HCT116 (cell line): ENCODE measurements around the gene ASIC3. TPM values are rescaled to one million over a fixed set of nuclear protein-coding genes. Genes with fewer than 3 reads are reported as not detected.

Experiments
- ATAC-seq: fragments of 200-7000 bp; cut with Tn5 transposase; 2 replicates; pipeline ENCODE4 v1.9.1; 2020; ENCODE audit warnings: mild to moderate bottlenecking, moderate library complexity
- BruUV-seq: library from RNA; stranded (reverse); fragments of 400-500 nt; replicated peaks from 2 replicates; lab custom pipeline; 2021; lab: Mats Ljungman, UMichigan
- CTCF ChIA-PET: fragments of 300-600 bp; sonication (Branson Sonifier 250); formaldehyde crosslinking; loops from one replicate; lab custom pipeline; 2021; ENCODE audit warnings: antibody characterized with exemption; lab: Charles Lee
- POLR2A ChIA-PET: fragments of 300-600, 350-600 bp; sonication (Branson Sonifier 250); formaldehyde crosslinking; loops from one replicate; lab custom pipeline; 2021; ENCODE audit warnings: antibody characterized with exemption; lab: Charles Lee
- RAD21 ChIA-PET, 2 experiments: fragments of 300-600 bp; sonication (Branson Sonifier 250); formaldehyde crosslinking; loops; one replicate each; lab custom pipeline; 2023; ENCODE audit warnings: low total read pairs in 2 of 2; ENCODE audit not compliant: uncharacterized antibody in 2 of 2, unreplicated experiment in 2 of 2, low non-redundant PET in 1 of 2; lab: Charles Lee
- DNase-seq: peaks from one replicate; pipeline ENCODE4 v3.0.0-alpha.2; 2010; ENCODE audit warnings: low read depth, low spot score
- H2AFZ ChIP-seq: fragments of 200-600 bp; shearing (Covaris generic), sonication (generic); 2 replicates; pipeline ENCODE4 v1.6.1; 2017; ENCODE audit warnings: low read depth, mixed run types, mixed read lengths, antibody characterized with exemption, low read length; ENCODE audit not compliant: poor library complexity, severe bottlenecking
- H3K27ac ChIP-seq: 2 replicates; pipeline ENCODE4 v1.5.1; 2012; ENCODE audit warnings: low read depth, low read length
- H3K27me3 ChIP-seq: fragments of 200-600 bp; sonication (generic); 2 replicates; pipeline ENCODE4 v1.6.1; 2016; ENCODE audit warnings: mixed run types, low read length, mixed read lengths; ENCODE audit not compliant: insufficient read depth
- H3K36me3 ChIP-seq, 2 experiments: fragments of 200-500 bp in 1 of 2; fragments of 200-600 bp in 1 of 2; sonication (Bioruptor generic) in 1 of 2; sonication (generic) in 1 of 2; 2 replicates each; pipeline versions ENCODE4 v1.5.1 to v1.6.1; 2014 to 2016; ENCODE audit warnings: low read length in 2 of 2, inconsistent platforms in 1 of 2, mixed read lengths in 1 of 2, mixed run types in 1 of 2; ENCODE audit not compliant: insufficient read depth in 2 of 2, control insufficient read depth in 1 of 2
- H3K4me1 ChIP-seq, 2 experiments: fragments of 200-600 bp in 1 of 2; sonication (generic) in 1 of 2; 2 replicates each; pipeline versions ENCODE4 v1.5.1 to v1.6.1; 2012 to 2017; ENCODE audit warnings: low read length in 2 of 2, inconsistent platforms in 1 of 2, mild to moderate bottlenecking in 1 of 2, mixed read lengths in 1 of 2, mixed run types in 1 of 2, moderate library complexity in 1 of 2; ENCODE audit not compliant: insufficient read depth in 2 of 2, control insufficient read depth in 1 of 2
- H3K4me2 ChIP-seq: fragments of 200-600 bp; sonication (generic); 2 replicates; pipeline ENCODE4 v1.6.1; 2017; ENCODE audit warnings: mixed run types, low read length, mixed read lengths
- H3K4me3 ChIP-seq, 2 experiments: fragments of 200-600 bp in 1 of 2; sonication (generic) in 1 of 2; replicated peaks in 1 of 2; 2 replicates each; pipeline ENCODE4 v1.5.1; 2011 to 2016; ENCODE audit warnings: low read length in 2 of 2, control low read depth in 1 of 2, low read depth in 1 of 2, mild to moderate bottlenecking in 1 of 2, mixed read lengths in 1 of 2, mixed run types in 1 of 2
- H3K79me2 ChIP-seq: fragments of 200-600 bp; sonication (generic); 2 replicates; pipeline ENCODE4 v1.6.1; 2017; ENCODE audit warnings: mild to moderate bottlenecking, mixed run types, low read length, moderate library complexity, mixed read lengths; ENCODE audit not compliant: insufficient read depth
- H3K9ac ChIP-seq: fragments of 200-600 bp; sonication (generic); 2 replicates; pipeline ENCODE4 v1.6.1; 2016; ENCODE audit warnings: low read length, mixed read lengths
- H3K9me2 ChIP-seq: fragments of 200-600 bp; sonication (generic), shearing (Covaris generic); 2 replicates; pipeline ENCODE4 v1.6.1; 2017; ENCODE audit warnings: mixed run types, mild to moderate bottlenecking, moderate library complexity; ENCODE audit not compliant: insufficient read depth
- H3K9me3 ChIP-seq, 2 experiments: fragments of 200-500 bp in 1 of 2; fragments of 200-600 bp in 1 of 2; sonication (Bioruptor generic) in 1 of 2; sonication (generic) in 1 of 2; 2 replicates each; pipeline ENCODE4 v1.6.1; 2014 to 2017; ENCODE audit warnings: low read length in 2 of 2, mixed read lengths in 2 of 2, inconsistent platforms in 1 of 2, low read depth in 1 of 2, mild to moderate bottlenecking in 1 of 2, mixed run types in 1 of 2, moderate library complexity in 1 of 2; ENCODE audit not compliant: control insufficient read depth in 1 of 2, insufficient read depth in 1 of 2
- H4K20me1 ChIP-seq: fragments of 200-600 bp; sonication (generic), shearing (Covaris generic); 2 replicates; pipeline ENCODE4 v1.6.1; 2017; ENCODE audit warnings: mixed run types, mild to moderate bottlenecking, moderate library complexity; ENCODE audit not compliant: insufficient read depth
- POLR2A ChIP-seq: IDR thresholded peaks from 2 replicates; pipeline ENCODE4 v1.7.0; 2011; ENCODE audit warnings: borderline replicate concordance; ENCODE audit not compliant: insufficient read depth, insufficient read length; ENCODE audit errors: extremely low read depth
- POLR2AphosphoS5 ChIP-seq: IDR thresholded peaks from 2 replicates; pipeline ENCODE4 v1.6.1; 2011; ENCODE audit warnings: mild to moderate bottlenecking, low read depth, low read length, moderate library complexity
- YY1 ChIP-seq: IDR thresholded peaks from 2 replicates; pipeline ENCODE4 v1.6.1; 2011; ENCODE audit warnings: low read length, low read depth, moderate library complexity, mild to moderate bottlenecking; ENCODE audit not compliant: insufficient replicate concordance; ENCODE audit errors: extremely low read depth
- ZFX ChIP-seq: fragments of 450-650 bp; IDR thresholded peaks from 2 replicates; pipeline ENCODE4 v1.6.1; 2017
- intact Hi-C: fragments of 100-400 bp; cut with micrococcal nuclease; formaldehyde crosslinking; loops from 2 replicates; pipeline ENCODE4 v1.10.0; 2022
- total RNA-seq: library from RNA; stranded (reverse); gene quantifications from one replicate; pipeline ENCODE4 v1.2.1, GENCODE V29; 2021; ENCODE audit not compliant: unreplicated experiment
- TF ChIP-seq, protein P1 (sequence below), 3 experiments: fragments of 200-600 bp in 1 of 3; sonication (generic) in 1 of 3; IDR thresholded peaks in 2 of 3; conservative IDR thresholded peaks in 1 of 3; 2 replicates each; pipeline ENCODE4 v1.5.1; 2012 to 2017; ENCODE audit warnings: low read depth in 2 of 3, low read length in 2 of 3, antibody characterized with exemption in 1 of 3, borderline replicate concordance in 1 of 3, control low read depth in 1 of 3, mild to moderate bottlenecking in 1 of 3, mixed read lengths in 1 of 3, mixed run types in 1 of 3, moderate library complexity in 1 of 3; ENCODE audit not compliant: insufficient read depth in 1 of 3

The ASIC3 gene
- total RNA-seq, 1 experiment from 2014 or later = 4.4 TPM

DNA sequence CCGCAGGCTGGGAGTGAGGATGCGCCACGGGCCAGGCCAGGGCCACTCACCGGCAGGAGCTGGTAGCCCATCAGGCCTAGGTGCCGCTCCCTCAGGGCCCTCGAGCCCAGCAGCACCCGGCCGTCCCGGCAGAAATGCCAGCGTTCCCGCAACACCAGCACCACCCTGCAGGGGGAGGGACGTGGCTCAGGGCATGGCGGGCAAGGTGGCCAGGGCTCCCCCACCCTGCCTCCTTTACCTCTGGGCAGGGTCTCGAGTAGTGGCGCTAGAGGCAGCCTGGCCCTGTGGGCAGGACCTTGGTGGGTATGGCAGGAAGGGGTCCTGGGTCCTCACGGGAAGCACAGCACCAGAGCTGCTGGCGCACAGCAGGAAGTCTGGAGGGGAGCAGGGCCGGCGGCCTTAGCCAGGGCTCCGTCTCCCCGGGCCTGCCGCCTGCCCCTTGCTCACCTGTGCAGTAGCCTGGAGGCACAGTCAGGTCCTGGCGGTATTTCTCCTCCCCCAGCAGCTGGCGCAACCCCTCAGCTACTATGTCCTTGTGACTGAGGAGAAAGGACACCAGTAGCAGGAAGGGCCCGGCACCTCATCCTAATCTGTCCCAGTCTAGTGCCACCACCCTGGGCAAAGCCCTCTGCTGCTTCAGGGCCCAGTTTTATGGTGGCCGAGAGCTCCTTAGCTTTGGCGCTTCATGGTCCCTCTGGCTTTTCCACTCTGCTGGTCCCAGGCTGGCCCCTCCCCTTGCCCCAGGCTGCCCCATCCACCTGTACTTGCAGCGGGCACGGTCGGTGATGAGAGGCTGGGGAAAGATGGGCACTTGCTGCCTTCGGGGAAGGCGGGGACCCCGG is 28.8 kb downstream of the ASIC3 start:
- Histone ChIP-seq H3K9ac (no peak overlapping the region), H3K4me3 (no peak overlapping the region), H2AFZ (no peak overlapping the region), H3K79me2 (peaks cover 34% of the 10 kb centered on the region), H3K9me2 (no peaks in the 10 kb centered on the region), H3K4me1 (peaks cover 17 to 42% of the 10 kb centered on the region in 2 experiments), H3K27ac (peak overlapping the region; percentile 94), H3K4me2 (no peak overlapping the region), H3K9me3 (no peaks in the 10 kb centered on the region), H3K36me3 (peaks cover 18 to 21% of the 10 kb centered on the region in 2 experiments; a peak in 3 of 4 replicates), H3K27me3 (no peaks in the 10 kb centered on the region), H4K20me1 (no peaks in the 10 kb centered on the region)
- ChIA-PET RAD21 (interaction anchor here in 1 of 2 experiments (1.5 kb wide), 1 partner anchor 16 kb away, joined by 3 read pairs; no protein-coding TSS in a partner anchor), POLR2A (interaction anchor here (1.2 to 1.5 kb wide), 3 partner anchors 9 to 16 kb away, joined by 4 to 5 read pairs (median 4); partner anchors contain the start of gene AGAP3), CTCF (interaction anchor here (0.6 to 1.3 kb wide), 5 partner anchors 9 to 68 kb away, joined by 3 to 4 read pairs (median 3); no protein-coding TSS in a partner anchor)
- peak; percentile 44 for ATAC-seq
- TF ChIP-seq YY1 = no peak
- peak; percentile 39; the same call in 1 of the 2 replicates for TF ChIP-seq ZFX
- TF ChIP-seq, protein P1, sequence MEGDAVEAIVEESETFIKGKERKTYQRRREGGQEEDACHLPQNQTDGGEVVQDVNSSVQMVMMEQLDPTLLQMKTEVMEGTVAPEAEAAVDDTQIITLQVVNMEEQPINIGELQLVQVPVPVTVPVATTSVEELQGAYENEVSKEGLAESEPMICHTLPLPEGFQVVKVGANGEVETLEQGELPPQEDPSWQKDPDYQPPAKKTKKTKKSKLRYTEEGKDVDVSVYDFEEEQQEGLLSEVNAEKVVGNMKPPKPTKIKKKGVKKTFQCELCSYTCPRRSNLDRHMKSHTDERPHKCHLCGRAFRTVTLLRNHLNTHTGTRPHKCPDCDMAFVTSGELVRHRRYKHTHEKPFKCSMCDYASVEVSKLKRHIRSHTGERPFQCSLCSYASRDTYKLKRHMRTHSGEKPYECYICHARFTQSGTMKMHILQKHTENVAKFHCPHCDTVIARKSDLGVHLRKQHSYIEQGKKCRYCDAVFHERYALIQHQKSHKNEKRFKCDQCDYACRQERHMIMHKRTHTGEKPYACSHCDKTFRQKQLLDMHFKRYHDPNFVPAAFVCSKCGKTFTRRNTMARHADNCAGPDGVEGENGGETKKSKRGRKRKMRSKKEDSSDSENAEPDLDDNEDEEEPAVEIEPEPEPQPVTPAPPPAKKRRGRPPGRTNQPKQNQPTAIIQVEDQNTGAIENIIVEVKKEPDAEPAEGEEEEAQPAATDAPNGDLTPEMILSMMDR (IDR thresholded peaks at IDR 0.05 in 2 of 3, conservative IDR thresholded peaks at IDR 0.05 in 1 of 3; ENCODE audit: borderline replicate concordance in 1 of 3, insufficient read depth in 1 of 3, low read depth in 2 of 3, low read length in 2 of 3) = peak in 2 of 3 experiments; percentile 57 to 62; a peak in 4 of 6 replicates
- TF ChIP-seq POLR2A = peak; percentile 16
- TF ChIP-seq POLR2AphosphoS5 = peak; percentile 45; the same call in 1 of the 2 replicates
- DNase-seq = no peak
- BruUV-seq = no TSS peak
- intact Hi-C loops = no loop called here
